PC-9 (cell line): Measurements from ENCODE around the gene SPOCK3.

ENCODE experiments used
- CTCF ChIP-seq: fragments of 200-600 bp; sonication (generic); conservative IDR thresholded peaks from 2 replicates; pipeline ENCODE4 v1.6.1; 2017; ENCODE audit warnings: mixed run types, antibody characterized with exemption, mild to moderate bottlenecking, moderate library complexity
- EZH2 ChIP-seq: fragments of 200-600 bp; sonication (generic); IDR thresholded peaks from 2 replicates; pipeline ENCODE4 v1.8.0; 2017; ENCODE audit warnings: antibody characterized with exemption, low read depth

GRCh38 chr4:166763018-166763417, 471.3 kb downstream of the SPOCK3 start:
- TF ChIP-seq CTCF, result no peak
- no peak for TF ChIP-seq EZH2
